Amniotic epithelial cell (primary cell): ENCODE data around the gene UXS1.
A peak's percentile ranks its signal among the peaks of the same experiment; 100 is the strongest.
"Not testable (repeated sequence)": the region's sequence is repeated elsewhere in the genome, so short reads cannot be mapped to it uniquely, and the experiment has no call there.

ENCODE experiments used
- DNase-seq: peaks from one replicate; pipeline ENCODE4 v3.0.0-alpha.2; 2010; ENCODE audit warnings: low read depth

The UXS1 gene

GRCh38 chr2:106193977-106194778 is at the start of gene UXS1:
Gene UXS1, minus strand, starts transcription at chr2:106194301. Its CDS starts 60 bp downstream, at chr2:106194241.
- peak; percentile 93 for DNase-seq

GRCh38 chr2:106239491-106239890 is 45.4 kb upstream of the UXS1 start:
- not testable (repeated sequence) for DNase-seq

GRCh38 chr2:106235392-106235791 is 41.3 kb upstream of the UXS1 start:
- not testable (repeated sequence) for DNase-seq

- DNase-seq, result no peak
Measured at GRCh38 chr2:106233350-106233706, 39.2 kb upstream of the UXS1 start.

GRCh38 chr2:106232638-106233349 is 38.7 kb upstream of the UXS1 start:
- DNase-seq, result no peak

- no peak for DNase-seq
Measured at GRCh38 chr2:106223347-106223746, 29.2 kb upstream of the UXS1 start.

GRCh38 chr2:106222057-106222456 is 28.0 kb upstream of the UXS1 start:
- DNase-seq, result not testable (repeated sequence)

GRCh38 chr2:106219813-106220212 is 25.7 kb upstream of the UXS1 start:
- no peak for DNase-seq

- DNase-seq, result not testable (repeated sequence)
Measured at GRCh38 chr2:106219157-106219556, 25.1 kb upstream of the UXS1 start.

GRCh38 chr2:106208874-106209273 is 14.8 kb upstream of the UXS1 start:
- DNase-seq, result no peak

- no peak for DNase-seq
Measured at GRCh38 chr2:106208399-106208798, 14.3 kb upstream of the UXS1 start.

- DNase-seq, result no peak
Measured at GRCh38 chr2:106207246-106207645, 13.1 kb upstream of the UXS1 start.

GRCh38 chr2:106205488-106205887 is 11.4 kb upstream of the UXS1 start:
- no peak for DNase-seq

GRCh38 chr2:106204551-106204950 is 10.4 kb upstream of the UXS1 start:
- not testable (repeated sequence) for DNase-seq

GRCh38 chr2:106201661-106202060 is 7.6 kb upstream of the UXS1 start:
- no peak for DNase-seq

- DNase-seq, result peak; percentile 95
Measured at GRCh38 chr2:106197878-106198277, 3.8 kb upstream of the UXS1 start.

GRCh38 chr2:106195981-106196380 is 1.9 kb upstream of the UXS1 start:
- DNase-seq, result no peak

GRCh38 chr2:106195456-106195855 is 1.4 kb upstream of the UXS1 start:
- no peak for DNase-seq

- DNase-seq, result no peak
Measured at GRCh38 chr2:106193690-106193976, 468 bp downstream of the UXS1 start.

- DNase-seq, result peak; percentile 90
Measured at GRCh38 chr2:106192752-106193689, 1.1 kb downstream of the UXS1 start.

GRCh38 chr2:106191511-106192016 is 2.5 kb downstream of the UXS1 start:
- no peak for DNase-seq

GRCh38 chr2:106189764-106190468 is 4.2 kb downstream of the UXS1 start:
- peak; percentile 74 for DNase-seq
